Heart right ventricle (tissue), 16 donors: ENCODE results near the gene DCDC2B. TPM values are rescaled to one million over a fixed set of nuclear protein-coding genes. Genes with fewer than 3 reads are reported as not detected.

Experiments
- ATAC-seq, 8 donors: fragments of 200-7000 bp; cut with Tn5 transposase; one replicate each; pipeline ENCODE4 v1.9.1; 2020; ENCODE audit warnings: mild to moderate bottlenecking in 8 of 8, moderate library complexity in 8 of 8, moderate number of reproducible peaks in 1 of 8
- DNase-seq, 2 donors: peaks; one replicate each; pipeline ENCODE4 v3.0.0-alpha.2; 2020
- H3K27ac ChIP-seq, 10 donors: fragments of 200-600 bp; sonication (generic) in 2 of 10; one replicate each; pipeline versions ENCODE4 v1.5.0 to v1.8.0; 2020 to 2022; ENCODE audit warnings: mild to moderate bottlenecking in 3 of 10
- H3K27me3 ChIP-seq, 7 donors: fragments of 200-600 bp; one replicate each; pipeline ENCODE4 v1.8.0; 2021 to 2022; ENCODE audit warnings: mild to moderate bottlenecking in 2 of 7
- H3K36me3 ChIP-seq, 9 donors: fragments of 200-600 bp; sonication (generic) in 1 of 9; one replicate each; pipeline versions ENCODE4 v1.5.0 to v1.8.0; 2020 to 2022; ENCODE audit warnings: mild to moderate bottlenecking in 2 of 9
- H3K4me1 ChIP-seq, 9 donors: fragments of 200-600 bp; sonication (generic) in 1 of 9; one replicate each; pipeline versions ENCODE4 v1.5.0 to v1.8.0; 2020 to 2022; ENCODE audit warnings: mild to moderate bottlenecking in 4 of 9
- H3K4me3 ChIP-seq, 10 donors: fragments of 200-600 bp; sonication (generic) in 2 of 10; one replicate each; pipeline versions ENCODE4 v1.5.0 to v1.8.0; 2020 to 2022; ENCODE audit warnings: mild to moderate bottlenecking in 7 of 10, moderate library complexity in 2 of 10
- H3K9me3 ChIP-seq, 11 donors: fragments of 200-600 bp in 10 of 11; sonication (generic) in 2 of 11; one replicate each; pipeline versions ENCODE4 v1.5.0 to v1.8.0; 2013 to 2022; ENCODE audit warnings: mild to moderate bottlenecking in 2 of 11, control low read depth in 1 of 11, moderate library complexity in 1 of 11
- WGBS, 2 donors: extraction: QIAGEN DNeasy Blood & Tissue Kit; methylation state at CpG; one replicate each; pipeline ENCODE4 v1.1.7; 2013; ENCODE audit warnings: inconsistent platforms in 1 of 2; 5-methylcytosine and 5-hydroxymethylcytosine counted together
- intact Hi-C, 10 donors: fragments of 100-400 bp; cut with DNase I; formaldehyde crosslinking; loops; one replicate each; pipeline versions ENCODE4 v1.11.1 to v1.14.2; 2022
- polyA plus RNA-seq, 2 donors: library from polyadenylated mRNA; stranded (reverse); fragments of 200-250 nt; gene quantifications; one replicate each; pipeline ENCODE4 v1.2.3, GENCODE V29; 2013
- total RNA-seq, 10 donors: library from RNA; stranded (reverse); fragmentation: NEBNext Ultra II Directional in 3 of 10; extraction: Animal tissue kit (Norgen Biotek cat#: 25700) in 3 of 10; gene quantifications; one replicate each; pipeline versions ENCODE4 v1.2.1 to v1.2.4, GENCODE V29; 2021 to 2023
- TF ChIP-seq, protein P1 (sequence below), 9 donors: fragments of 200-600 bp; sonication (generic) in 2 of 9; IDR thresholded peaks; one replicate each; pipeline versions ENCODE4 v1.5.0 to v1.8.0; 2021 to 2022; ENCODE audit warnings: antibody characterized with exemption in 9 of 9, mild to moderate bottlenecking in 5 of 9, moderate library complexity in 1 of 9
- donor health status: Arrhythmogenic right ventricular cardiomyopathy.
- donor health status: ischemic (EF 13 %, LVEDD 7.1; RV severe dilation, severe dysfunction).
- donor health status: healthy with polysubstance abuse.
- donor health status: DM: no; HTN: yes; CAD: no.
- donor health status: DM: no; HTN: no; CAD: no.
- donor health status: ischemic (EF 25% LVEDD 6.9; RV normal size, moderate dysfunction).
- donor health status: ischemic (EF 25% LVEDD 5.7; RV mildly dilated, moderate dysfunction).
- donor health status: healthy.
- donor health status: DM: yes; HTN: yes; CAD: no.
- donor health status: Ischemic cardiomyopathy.
- donor health status: ischemic (EF 35%, LVEDD 5.7; RV mildly dilated, moderate dysfunction).
- donor health status: nonischemic (EF 11% LVEDD 7.7; RV severe dilation, severe dysfunction).
- donor health status: DM: yes; HTN: yes; CAD: no.
- donor health status: PGD.
- donor health status: ischemic (EF 29% LVEDD 5.4; RV normal size, mild dysfunction).
- donor health status: nonischemic (EF 23%, LVEDD 6.1; RV moderate dilation, normal function).

The DCDC2B gene
- total and polyA plus RNA-seq, 12 donors: not detected

GRCh38 chr1:32172621-32173245 is 36.2 kb upstream of the DCDC2B start:
- TF ChIP-seq, protein P1, sequence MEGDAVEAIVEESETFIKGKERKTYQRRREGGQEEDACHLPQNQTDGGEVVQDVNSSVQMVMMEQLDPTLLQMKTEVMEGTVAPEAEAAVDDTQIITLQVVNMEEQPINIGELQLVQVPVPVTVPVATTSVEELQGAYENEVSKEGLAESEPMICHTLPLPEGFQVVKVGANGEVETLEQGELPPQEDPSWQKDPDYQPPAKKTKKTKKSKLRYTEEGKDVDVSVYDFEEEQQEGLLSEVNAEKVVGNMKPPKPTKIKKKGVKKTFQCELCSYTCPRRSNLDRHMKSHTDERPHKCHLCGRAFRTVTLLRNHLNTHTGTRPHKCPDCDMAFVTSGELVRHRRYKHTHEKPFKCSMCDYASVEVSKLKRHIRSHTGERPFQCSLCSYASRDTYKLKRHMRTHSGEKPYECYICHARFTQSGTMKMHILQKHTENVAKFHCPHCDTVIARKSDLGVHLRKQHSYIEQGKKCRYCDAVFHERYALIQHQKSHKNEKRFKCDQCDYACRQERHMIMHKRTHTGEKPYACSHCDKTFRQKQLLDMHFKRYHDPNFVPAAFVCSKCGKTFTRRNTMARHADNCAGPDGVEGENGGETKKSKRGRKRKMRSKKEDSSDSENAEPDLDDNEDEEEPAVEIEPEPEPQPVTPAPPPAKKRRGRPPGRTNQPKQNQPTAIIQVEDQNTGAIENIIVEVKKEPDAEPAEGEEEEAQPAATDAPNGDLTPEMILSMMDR (IDR thresholded peaks at IDR 0.05): no peak
- H3K36me3 ChIP-seq: peaks cover 0 to 80% (median 41%) of the 10 kb centered on the region in 9 donors
- no peaks in the 10 kb centered on the region for H3K27me3 ChIP-seq
- no peak overlapping the region for H3K4me3 ChIP-seq
- ATAC-seq (no peak), DNase-seq (no peak)
- peaks cover 0 to 8% (median 0%) of the 10 kb centered on the region in 9 donors for H3K4me1 ChIP-seq
- peak overlapping the region in 3 of 10 donors; percentile 29 to 52 (median 39) for H3K27ac ChIP-seq
- no peaks in the 10 kb centered on the region for H3K9me3 ChIP-seq
- intact Hi-C loops: loop anchor here in 1 of 10 donors (10.0 kb wide), 1 partner anchor 58 kb away; no protein-coding TSS in a partner anchor
- WGBS, 2 donors: 92 to 97% methylated on average over 1 of the region's 1 CpG

- H3K4me1 ChIP-seq: peaks cover 3 to 44% (median 32%) of the 10 kb centered on the region in 9 donors
- ATAC-seq (no peak), DNase-seq (no peak)
- H3K27me3 ChIP-seq: no peaks in the 10 kb centered on the region
- peaks cover 0 to 51% (median 3%) of the 10 kb centered on the region in 9 donors for H3K36me3 ChIP-seq
- H3K27ac ChIP-seq: peak overlapping the region in 9 of 10 donors; percentile 73 to 98 (median 96)
- WGBS, 2 donors: 87 to 91% methylated on average over 7 of the region's 7 CpGs
- intact Hi-C loops: loop anchor here in 2 of 10 donors (5.0 to 10.0 kb wide), 2 partner anchors 64 to 71 kb away; partner anchors contain the start of gene KPNA6 (in 1 of the 2)
- H3K4me3 ChIP-seq: peak overlapping the region in 9 of 10 donors; percentile 42 to 80 (median 73)
- TF ChIP-seq, protein P1 (IDR thresholded peaks at IDR 0.05): no peak
- H3K9me3 ChIP-seq: no peaks in the 10 kb centered on the region
These were observed 30.3 kb upstream of the DCDC2B start for GRCh38 chr1:32178380-32179192.

- 6 to 12% methylated on average over 7 of the region's 7 CpGs for WGBS, 2 donors
- intact Hi-C loops: loop anchor here in 2 of 10 donors (5.0 to 10.0 kb wide), 2 partner anchors 64 to 72 kb away; partner anchors contain the start of gene KPNA6 (in 1 of the 2)
- H3K27ac ChIP-seq: peak overlapping the region; percentile 59 to 98 (median 96)
- peaks cover 3 to 50% (median 32%) of the 10 kb centered on the region in 9 donors for H3K4me1 ChIP-seq
- TF ChIP-seq, protein P1 (IDR thresholded peaks at IDR 0.05): no peak
- ATAC-seq (peak in 7 of 8 donors; percentile 0 to 40 (median 34)), DNase-seq (no peak)
- peak overlapping the region; percentile 4 to 80 (median 72) for H3K4me3 ChIP-seq
- H3K9me3 ChIP-seq: no peaks in the 10 kb centered on the region
- no peaks in the 10 kb centered on the region for H3K27me3 ChIP-seq
- peaks cover 0 to 51% (median 4%) of the 10 kb centered on the region in 9 donors for H3K36me3 ChIP-seq
These were observed 29.8 kb upstream of the DCDC2B start for GRCh38 chr1:32179193-32179442.

GRCh38 chr1:32179443-32180185 is 29.3 kb upstream of the DCDC2B start, which contains the start of gene TXLNA:
Gene TXLNA (plus strand): TSS chr1:32179675. CDS start chr1:32180346, 671 bp downstream.
- peak within 1 kb of the TSS; percentile 42 to 80 (median 75) for H3K4me3 ChIP-seq
- no peaks in the 10 kb centered on the region for H3K27me3 ChIP-seq
- ATAC-seq (peak; percentile 94 to 97 (median 96)), DNase-seq (peak; percentile 94 to 96)
- WGBS, 2 donors: 0 to 1% methylated on average over 79 of the region's 79 CpGs
- H3K36me3 ChIP-seq: peaks cover 0 to 51% (median 9%) of the 10 kb centered on the region in 9 donors
- TF ChIP-seq, protein P1 (IDR thresholded peaks at IDR 0.05): peak in 4 of 9 donors; percentile 18 to 44 (median 34)
- H3K27ac ChIP-seq: peak within 1 kb of the TSS; percentile 59 to 98 (median 96)
- H3K9me3 ChIP-seq: no peaks in the 10 kb centered on the region
- peaks cover 3 to 55% (median 33%) of the 10 kb centered on the region in 9 donors for H3K4me1 ChIP-seq
- intact Hi-C loops: loop anchor here in 3 of 10 donors (2.0 to 10.0 kb wide), 3 partner anchors 33 to 72 kb away; partner anchors contain the start of gene KPNA6 (in 1 of the 3)
